H1 (cell line): Measurements from ENCODE around the gene DXO.

ENCODE experiments used
- BRCA1 ChIP-seq: IDR thresholded peaks from 2 replicates; pipeline ENCODE4 v1.6.1; 2012; ENCODE audit warnings: low read depth, low read length, improper control_type of control experiment
- CHD2 ChIP-seq: IDR thresholded peaks from 2 replicates; pipeline ENCODE4 v1.6.1; 2012; ENCODE audit warnings: low read length, improper control_type of control experiment
- EP300 ChIP-seq, 2 experiments: IDR thresholded peaks; 1 replicate in 1 of 2; 2 replicates in 1 of 2; pipeline ENCODE4 v1.6.1; 2011 to 2012; ENCODE audit warnings: low read depth in 2 of 2, low read length in 2 of 2, mild to moderate bottlenecking in 2 of 2, borderline replicate concordance in 1 of 2, inconsistent platforms in 1 of 2, moderate library complexity in 1 of 2
- MAFK ChIP-seq: IDR thresholded peaks from 2 replicates; pipeline ENCODE4 v1.6.1; 2012; ENCODE audit warnings: low read depth, mild to moderate bottlenecking, improper control_type of control experiment, low read length
- POLR2A ChIP-seq, 2 experiments: IDR thresholded peaks; 1 replicate in 1 of 2; 2 replicates in 1 of 2; pipeline ENCODE4 v1.6.1; 2011; ENCODE audit warnings: low read depth in 2 of 2, low read length in 2 of 2, mild to moderate bottlenecking in 2 of 2; ENCODE audit errors: control extremely low read depth in 1 of 2
- POLR2AphosphoS5 ChIP-seq: IDR thresholded peaks from 2 replicates; pipeline ENCODE4 v1.6.1; 2011; ENCODE audit warnings: low read depth, low read length
- SP2 ChIP-seq: IDR thresholded peaks from 2 replicates; pipeline ENCODE4 v1.6.1; 2012; ENCODE audit warnings: mild to moderate bottlenecking, low read length, inconsistent platforms
- SRF ChIP-seq: IDR thresholded peaks from 2 replicates; pipeline ENCODE4 v1.6.1; 2011; ENCODE audit warnings: mild to moderate bottlenecking, low read depth, low read length, moderate library complexity
- TBP ChIP-seq: IDR thresholded peaks from 2 replicates; pipeline ENCODE4 v1.6.1; 2011; ENCODE audit warnings: low read depth, low read length, improper control_type of control experiment
- YY1 ChIP-seq: IDR thresholded peaks from 2 replicates; pipeline ENCODE4 v1.6.1; 2011; ENCODE audit warnings: low read depth, mild to moderate bottlenecking, low read length
- TF ChIP-seq, protein P1 (sequence below), 3 experiments: IDR thresholded peaks; 1 replicate in 2 of 3; 2 replicates in 1 of 3; pipeline versions ENCODE4 v1.5.1 to v1.6.1; 2011; ENCODE audit warnings: low read length in 3 of 3, mild to moderate bottlenecking in 3 of 3, inconsistent platforms in 2 of 3, low read depth in 1 of 3, moderate library complexity in 1 of 3; ENCODE audit not compliant: insufficient read depth in 1 of 3; ENCODE audit errors: control extremely low read depth in 1 of 3
- TF ChIP-seq, protein P2 (sequence below): IDR thresholded peaks from 2 replicates; pipeline ENCODE4 v1.6.1; 2012; ENCODE audit warnings: inconsistent platforms
- TF ChIP-seq, protein P3 (sequence below): IDR thresholded peaks from 2 replicates; pipeline ENCODE4 v1.6.1; 2012; ENCODE audit warnings: low read length, inconsistent platforms

DNA sequence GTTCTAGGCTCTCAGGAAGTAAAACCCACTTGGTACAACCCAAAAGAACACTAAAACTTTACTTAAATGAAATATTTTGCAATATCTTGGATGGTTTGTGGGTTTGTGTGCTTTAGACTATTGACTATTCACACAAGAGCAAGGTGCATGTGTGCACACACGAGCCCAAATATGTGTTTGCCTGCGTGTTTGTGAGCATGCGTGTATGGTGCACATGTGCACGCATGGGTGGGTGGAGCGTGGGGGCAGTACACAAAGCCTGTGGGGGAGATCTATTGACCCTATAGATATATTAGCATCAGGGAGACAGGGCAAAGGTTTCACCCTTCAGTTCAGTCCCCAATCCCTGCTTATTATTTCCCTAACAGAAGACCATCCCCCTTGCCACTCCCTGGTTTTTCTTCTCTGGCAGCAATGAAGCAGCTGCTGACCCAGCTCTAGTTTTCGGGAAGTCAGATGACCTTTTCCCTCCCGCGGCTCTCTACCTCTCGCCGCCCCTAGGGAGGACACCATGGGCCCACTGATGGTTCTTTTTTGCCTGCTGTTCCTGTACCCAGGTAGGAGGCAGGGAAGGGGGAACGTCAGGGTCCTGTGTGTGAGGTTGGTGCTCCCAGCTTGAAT lies 44.6 kb downstream of the DXO start, which contains the start of gene C2:
- TF ChIP-seq BRCA1 (no peak), EP300 (IDR thresholded peaks at IDR 0.05; ENCODE audit: borderline replicate concordance in 1 of 2, low read depth in 2 of 2, low read length in 2 of 2) (no peak), POLR2AphosphoS5 (no peak), TBP (no peak), SP2 (no peak), YY1 (no peak), CHD2 (no peak), POLR2A (IDR thresholded peaks at IDR 0.05; ENCODE audit: control extremely low read depth in 1 of 2, low read depth in 2 of 2, low read length in 2 of 2) (no peak), SRF (no peak), MAFK (no peak)
- TF ChIP-seq, protein P1, sequence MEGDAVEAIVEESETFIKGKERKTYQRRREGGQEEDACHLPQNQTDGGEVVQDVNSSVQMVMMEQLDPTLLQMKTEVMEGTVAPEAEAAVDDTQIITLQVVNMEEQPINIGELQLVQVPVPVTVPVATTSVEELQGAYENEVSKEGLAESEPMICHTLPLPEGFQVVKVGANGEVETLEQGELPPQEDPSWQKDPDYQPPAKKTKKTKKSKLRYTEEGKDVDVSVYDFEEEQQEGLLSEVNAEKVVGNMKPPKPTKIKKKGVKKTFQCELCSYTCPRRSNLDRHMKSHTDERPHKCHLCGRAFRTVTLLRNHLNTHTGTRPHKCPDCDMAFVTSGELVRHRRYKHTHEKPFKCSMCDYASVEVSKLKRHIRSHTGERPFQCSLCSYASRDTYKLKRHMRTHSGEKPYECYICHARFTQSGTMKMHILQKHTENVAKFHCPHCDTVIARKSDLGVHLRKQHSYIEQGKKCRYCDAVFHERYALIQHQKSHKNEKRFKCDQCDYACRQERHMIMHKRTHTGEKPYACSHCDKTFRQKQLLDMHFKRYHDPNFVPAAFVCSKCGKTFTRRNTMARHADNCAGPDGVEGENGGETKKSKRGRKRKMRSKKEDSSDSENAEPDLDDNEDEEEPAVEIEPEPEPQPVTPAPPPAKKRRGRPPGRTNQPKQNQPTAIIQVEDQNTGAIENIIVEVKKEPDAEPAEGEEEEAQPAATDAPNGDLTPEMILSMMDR (IDR thresholded peaks at IDR 0.05; ENCODE audit: control extremely low read depth in 1 of 3, insufficient read depth in 1 of 3, low read depth in 1 of 3, low read length in 3 of 3) = no peak
- TF ChIP-seq, protein P2, sequence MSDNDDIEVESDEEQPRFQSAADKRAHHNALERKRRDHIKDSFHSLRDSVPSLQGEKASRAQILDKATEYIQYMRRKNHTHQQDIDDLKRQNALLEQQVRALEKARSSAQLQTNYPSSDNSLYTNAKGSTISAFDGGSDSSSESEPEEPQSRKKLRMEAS = no peak
- TF ChIP-seq, protein P3, sequence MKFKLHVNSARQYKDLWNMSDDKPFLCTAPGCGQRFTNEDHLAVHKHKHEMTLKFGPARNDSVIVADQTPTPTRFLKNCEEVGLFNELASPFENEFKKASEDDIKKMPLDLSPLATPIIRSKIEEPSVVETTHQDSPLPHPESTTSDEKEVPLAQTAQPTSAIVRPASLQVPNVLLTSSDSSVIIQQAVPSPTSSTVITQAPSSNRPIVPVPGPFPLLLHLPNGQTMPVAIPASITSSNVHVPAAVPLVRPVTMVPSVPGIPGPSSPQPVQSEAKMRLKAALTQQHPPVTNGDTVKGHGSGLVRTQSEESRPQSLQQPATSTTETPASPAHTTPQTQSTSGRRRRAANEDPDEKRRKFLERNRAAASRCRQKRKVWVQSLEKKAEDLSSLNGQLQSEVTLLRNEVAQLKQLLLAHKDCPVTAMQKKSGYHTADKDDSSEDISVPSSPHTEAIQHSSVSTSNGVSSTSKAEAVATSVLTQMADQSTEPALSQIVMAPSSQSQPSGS = no peak
